ENCODE measurements around the gene TTLL12.

TTLL12 gene

GRCh38 chr22:43233529-43233928, 46.6 kb upstream of the TTLL12 start:
- H3K27ac ChIP-seq (replicated peaks) = no peak overlapping the region
- H3K27me3 ChIP-seq (ENCODE audit: insufficient read depth, poor library complexity, severe bottlenecking) = no peaks in the 10 kb centered on the region
- H3K4me3 ChIP-seq (replicated peaks; ENCODE audit: insufficient read depth, low read length) = no peak overlapping the region
- no peak for TF ChIP-seq CTCF (IDR thresholded peaks at IDR 0.05; ENCODE audit: insufficient read depth, low read length)
- no peak for TF ChIP-seq REST (IDR thresholded peaks at IDR 0.05; ENCODE audit: insufficient replicate concordance, low read depth)
- TF ChIP-seq SPI1 (IDR thresholded peaks at IDR 0.05; ENCODE audit: borderline replicate concordance, low read depth) = no peak
- no peak for TF ChIP-seq GABPA (IDR thresholded peaks at IDR 0.05; ENCODE audit: low read depth)
- no peak for TF ChIP-seq POLR2AphosphoS5 (IDR thresholded peaks at IDR 0.05; ENCODE audit: low read depth)
- no peak for DNase-seq (ENCODE audit: low read depth in 1 of 2, low spot score in 1 of 2)

GRCh38 chr22:43232445-43232844, 45.5 kb upstream of the TTLL12 start:
- no peak overlapping the region for H3K4me3 ChIP-seq (replicated peaks; ENCODE audit: insufficient read depth, low read length)
- no peak overlapping the region for H3K27ac ChIP-seq (replicated peaks)
- DNase-seq (ENCODE audit: low read depth in 1 of 2, low spot score in 1 of 2) = no peak
- TF ChIP-seq REST (IDR thresholded peaks at IDR 0.05; ENCODE audit: insufficient replicate concordance, low read depth) (no peak), POLR2AphosphoS5 (IDR thresholded peaks at IDR 0.05; ENCODE audit: low read depth) (no peak), GABPA (IDR thresholded peaks at IDR 0.05; ENCODE audit: low read depth) (no peak), CTCF (IDR thresholded peaks at IDR 0.05; ENCODE audit: insufficient read depth, low read length) (no peak), SPI1 (IDR thresholded peaks at IDR 0.05; ENCODE audit: borderline replicate concordance, low read depth) (no peak)
- H3K27me3 ChIP-seq (ENCODE audit: insufficient read depth, poor library complexity, severe bottlenecking) = no peaks in the 10 kb centered on the region

- H3K4me3 ChIP-seq (replicated peaks; ENCODE audit: insufficient read depth, low read length) = no peak overlapping the region
- no peaks in the 10 kb centered on the region for H3K27me3 ChIP-seq (ENCODE audit: insufficient read depth, poor library complexity, severe bottlenecking)
- DNase-seq (ENCODE audit: low read depth in 1 of 2, low spot score in 1 of 2) = no peak
- H3K27ac ChIP-seq (replicated peaks) = no peak overlapping the region
- TF ChIP-seq GABPA (IDR thresholded peaks at IDR 0.05; ENCODE audit: low read depth) = no peak
- TF ChIP-seq SPI1 (IDR thresholded peaks at IDR 0.05; ENCODE audit: borderline replicate concordance, low read depth) = no peak
- no peak for TF ChIP-seq POLR2AphosphoS5 (IDR thresholded peaks at IDR 0.05; ENCODE audit: low read depth)
- TF ChIP-seq REST (IDR thresholded peaks at IDR 0.05; ENCODE audit: insufficient replicate concordance, low read depth) = no peak
- no peak for TF ChIP-seq CTCF (IDR thresholded peaks at IDR 0.05; ENCODE audit: insufficient read depth, low read length)
These were observed 44.7 kb upstream of the TTLL12 start for GRCh38 chr22:43231724-43232034.

Data from HL-60 (cell line).